ENCODE measurements around the gene CAPN7.

The CAPN7 gene

GRCh38 chr3:15272426-15273196, 66.6 kb downstream of the CAPN7 start:
- DNase-seq (ENCODE audit: low read depth in 2 of 2, low spot score in 1 of 2), result no peak

GRCh38 chr3:15273227-15273626, 67.2 kb downstream of the CAPN7 start:
- DNase-seq (ENCODE audit: low read depth in 2 of 2, low spot score in 1 of 2), result no peak

- no peak for DNase-seq (ENCODE audit: low read depth in 2 of 2, low spot score in 1 of 2)
Measured at GRCh38 chr3:15276028-15276724, 70.1 kb downstream of the CAPN7 start.

- no peak for DNase-seq (ENCODE audit: low read depth in 2 of 2, low spot score in 1 of 2)
Measured at GRCh38 chr3:15277861-15278500, 71.9 kb downstream of the CAPN7 start.

- no peak for DNase-seq (ENCODE audit: low read depth in 2 of 2, low spot score in 1 of 2)
Measured at GRCh38 chr3:15279205-15279604, 73.2 kb downstream of the CAPN7 start.

GRCh38 chr3:15279671-15280402, 73.8 kb downstream of the CAPN7 start:
- DNase-seq (ENCODE audit: low read depth in 2 of 2, low spot score in 1 of 2), result no peak

GRCh38 chr3:15280853-15281532, 74.9 kb downstream of the CAPN7 start:
- DNase-seq (ENCODE audit: low read depth in 2 of 2, low spot score in 1 of 2), result no peak

- DNase-seq (ENCODE audit: low read depth in 2 of 2, low spot score in 1 of 2), result no peak
Measured at GRCh38 chr3:15281817-15282216, 75.8 kb downstream of the CAPN7 start.

- DNase-seq (ENCODE audit: low read depth in 2 of 2, low spot score in 1 of 2), result no peak
Measured at GRCh38 chr3:15283702-15284101, 77.7 kb downstream of the CAPN7 start.

- DNase-seq (ENCODE audit: low read depth in 2 of 2, low spot score in 1 of 2), result no peak
Measured at GRCh38 chr3:15284121-15284889, 78.3 kb downstream of the CAPN7 start.

- DNase-seq (ENCODE audit: low read depth in 2 of 2, low spot score in 1 of 2), result no peak
Measured at GRCh38 chr3:15286022-15286421, 80.0 kb downstream of the CAPN7 start.

GRCh38 chr3:15287565-15288330, 81.7 kb downstream of the CAPN7 start:
- DNase-seq (ENCODE audit: low read depth in 2 of 2, low spot score in 1 of 2), result no peak

- DNase-seq (ENCODE audit: low read depth in 2 of 2, low spot score in 1 of 2), result no peak
Measured at GRCh38 chr3:15288331-15289035, 82.4 kb downstream of the CAPN7 start.

GRCh38 chr3:15289661-15290060, 83.6 kb downstream of the CAPN7 start:
- no peak for DNase-seq (ENCODE audit: low read depth in 2 of 2, low spot score in 1 of 2)

- no peak for DNase-seq (ENCODE audit: low read depth in 2 of 2, low spot score in 1 of 2)
Measured at GRCh38 chr3:15290736-15291135, 84.7 kb downstream of the CAPN7 start.

- DNase-seq (ENCODE audit: low read depth in 2 of 2, low spot score in 1 of 2), result peak in 1 of 2 donors; percentile 45
Measured at GRCh38 chr3:15291589-15292541, 85.8 kb downstream of the CAPN7 start.

- no peak for DNase-seq (ENCODE audit: low read depth in 2 of 2, low spot score in 1 of 2)
Measured at GRCh38 chr3:15292765-15293522, 86.9 kb downstream of the CAPN7 start.
